ENCODE results near the gene PLCD1.
"Not testable (repeated sequence)": the region's sequence is repeated elsewhere in the genome, so short reads cannot be mapped to it uniquely, and the experiment has no call there.

The PLCD1 gene

DNA sequence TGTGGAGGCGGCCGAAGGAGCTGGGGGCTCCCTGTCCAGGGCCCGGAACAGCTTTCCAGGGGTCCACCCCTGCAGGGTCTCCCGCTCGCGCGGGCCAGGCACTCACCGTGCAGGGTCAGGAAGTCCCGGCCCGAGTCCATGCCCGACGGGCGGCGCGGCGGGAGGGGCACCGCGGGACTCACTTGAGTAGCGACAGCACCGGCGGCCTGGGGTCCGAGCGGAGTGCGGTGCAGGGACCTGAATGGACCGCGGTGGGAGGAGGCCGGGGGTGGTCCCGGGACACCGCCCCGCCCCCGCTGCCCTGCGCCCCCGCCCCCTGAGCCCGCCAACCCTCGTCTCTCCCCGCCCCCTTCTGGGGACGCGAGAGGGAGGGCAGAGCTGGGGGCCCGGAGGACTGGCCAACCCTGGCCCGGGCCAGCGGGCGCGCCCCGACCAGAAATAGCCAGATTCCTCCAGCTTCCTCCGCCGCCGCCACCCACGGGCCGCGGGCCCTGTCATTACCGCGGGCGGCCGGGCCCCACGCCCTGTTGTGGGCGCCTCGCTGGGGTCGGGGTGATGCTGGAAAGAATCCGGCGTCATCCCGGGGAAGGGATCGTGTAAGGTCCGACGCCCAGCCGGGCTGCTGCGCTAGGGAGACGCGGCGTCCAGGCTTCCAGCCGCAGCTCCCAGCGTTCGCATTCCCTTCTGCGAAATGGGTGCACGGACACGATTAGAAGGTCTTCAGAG lies at the start of gene PLCD1:
PLCD1 (minus strand) TSS at position 243 of the 726 bp plus-strand sequence; CDS start at position 140, 103 bp downstream.
- DNase-seq (ENCODE audit: low read depth in 1 of 2, low spot score in 1 of 2) = no peak
- in situ Hi-C loops (cut with HindIII; ENCODE audit: low pct_unique_long_range_greater_than_20kb, low sequenced_read_pairs) = no loop called here
- TF ChIP-seq JUND (IDR thresholded peaks at IDR 0.05; ENCODE audit: low read depth) = no peak

- in situ Hi-C loops (cut with HindIII; ENCODE audit: low pct_unique_long_range_greater_than_20kb, low sequenced_read_pairs); DNase-seq (ENCODE audit: low read depth in 1 of 2, low spot score in 1 of 2): not testable (repeated sequence)
These were observed 47.6 kb upstream of the PLCD1 start for GRCh38 chr3:38077073-38077472.

DNA sequence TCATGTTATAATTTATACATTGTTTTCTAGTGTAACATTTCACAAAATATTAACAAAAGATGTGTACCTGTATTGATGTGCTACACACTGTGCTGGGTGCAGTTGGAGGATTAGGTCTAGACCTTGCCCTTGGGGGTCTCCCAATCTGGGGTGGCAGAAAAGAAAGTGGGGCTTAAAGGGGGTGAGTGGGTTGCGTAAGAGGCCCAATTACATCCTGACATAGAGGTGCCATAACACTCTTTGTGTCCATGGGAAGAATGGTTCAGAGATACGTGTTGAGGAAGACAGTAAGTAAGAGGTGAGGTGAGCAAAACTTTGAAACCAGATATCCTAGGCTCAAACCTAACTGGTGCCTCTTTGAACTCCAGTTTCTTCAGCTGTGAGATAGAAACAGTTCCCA lies 40.6 kb upstream of the PLCD1 start:
- in situ Hi-C loops (cut with HindIII; ENCODE audit: low pct_unique_long_range_greater_than_20kb, low sequenced_read_pairs) = no loop called here
- DNase-seq (ENCODE audit: low read depth in 1 of 2, low spot score in 1 of 2) = no peak
- no peak for TF ChIP-seq JUND (IDR thresholded peaks at IDR 0.05; ENCODE audit: low read depth)

DNA sequence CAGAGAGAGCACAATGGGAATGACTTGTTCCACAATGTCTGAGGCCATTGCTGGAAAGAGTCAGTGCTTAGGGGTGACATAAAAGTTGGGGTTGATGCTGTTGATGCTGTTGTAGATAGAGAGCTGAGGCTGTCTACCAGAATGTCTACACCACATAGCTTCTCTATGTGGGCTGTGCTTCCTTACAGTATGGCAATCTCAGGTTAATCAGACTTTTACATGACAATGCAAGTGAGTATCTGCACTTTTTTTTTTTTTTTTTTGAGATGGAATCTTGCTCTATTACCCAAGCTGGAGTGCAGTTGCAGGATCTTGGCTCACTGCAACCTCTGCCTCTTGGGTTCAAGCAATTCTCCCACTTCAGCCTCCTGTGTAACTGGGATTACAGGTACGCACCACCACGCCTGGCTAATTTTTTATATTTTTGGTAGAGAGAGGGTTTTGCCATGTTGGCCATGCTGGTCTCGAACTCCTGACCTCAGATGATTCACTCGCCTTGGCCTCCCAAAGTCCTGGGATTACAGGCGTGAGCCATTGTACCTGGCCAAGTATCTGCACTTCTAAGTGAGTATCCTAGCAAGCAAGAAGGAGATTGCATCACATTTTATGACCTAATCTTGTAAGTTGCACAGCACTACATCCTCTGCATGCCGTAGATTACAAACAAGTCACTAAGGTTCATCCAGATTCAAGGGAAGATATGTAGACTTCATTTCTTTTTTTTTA lies 38.2 kb upstream of the PLCD1 start:
- in situ Hi-C loops (cut with HindIII; ENCODE audit: low pct_unique_long_range_greater_than_20kb, low sequenced_read_pairs) = no loop called here
- DNase-seq (ENCODE audit: low read depth in 1 of 2, low spot score in 1 of 2) = no peak
- TF ChIP-seq JUND (IDR thresholded peaks at IDR 0.05; ENCODE audit: low read depth) = no peak

DNA sequence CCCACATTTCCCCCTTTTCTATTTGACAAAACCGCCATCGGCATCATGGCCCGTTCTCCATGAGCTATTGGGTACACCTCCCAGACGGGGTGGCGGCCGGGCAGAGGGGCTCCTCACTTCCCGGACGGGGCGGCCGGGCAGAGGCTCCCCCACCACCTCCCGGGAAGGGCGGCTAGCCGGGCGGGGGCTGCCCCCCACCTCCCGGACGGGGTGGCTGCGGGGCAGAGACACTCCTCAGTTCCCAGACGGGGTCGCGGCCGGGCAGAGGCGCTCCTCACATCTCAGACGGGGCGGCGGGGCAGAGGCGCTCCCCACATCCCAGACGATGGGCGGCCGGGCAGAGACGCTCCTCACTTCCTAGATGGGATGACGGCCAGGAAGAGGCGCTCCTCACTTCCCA lies 35.0 kb upstream of the PLCD1 start:
- in situ Hi-C loops (cut with HindIII; ENCODE audit: low pct_unique_long_range_greater_than_20kb, low sequenced_read_pairs); DNase-seq (ENCODE audit: low read depth in 1 of 2, low spot score in 1 of 2): not testable (repeated sequence)

GRCh38 chr3:38062809-38063208 lies 33.4 kb upstream of the PLCD1 start:
- TF ChIP-seq JUND (IDR thresholded peaks at IDR 0.05; ENCODE audit: low read depth) = no peak

GRCh38 chr3:38059591-38059990 lies 30.1 kb upstream of the PLCD1 start:
- in situ Hi-C loops (cut with HindIII; ENCODE audit: low pct_unique_long_range_greater_than_20kb, low sequenced_read_pairs) = no loop called here
- TF ChIP-seq JUND (IDR thresholded peaks at IDR 0.05; ENCODE audit: low read depth) = no peak
- no peak for DNase-seq (ENCODE audit: low read depth in 1 of 2, low spot score in 1 of 2)

More at GRCh38 chr3:38062809-38063208, 33.4 kb upstream of the PLCD1 start:
- in situ Hi-C loops (cut with HindIII; ENCODE audit: low pct_unique_long_range_greater_than_20kb, low sequenced_read_pairs) = no loop called here
- DNase-seq (ENCODE audit: low read depth in 1 of 2, low spot score in 1 of 2) = no peak

DNA sequence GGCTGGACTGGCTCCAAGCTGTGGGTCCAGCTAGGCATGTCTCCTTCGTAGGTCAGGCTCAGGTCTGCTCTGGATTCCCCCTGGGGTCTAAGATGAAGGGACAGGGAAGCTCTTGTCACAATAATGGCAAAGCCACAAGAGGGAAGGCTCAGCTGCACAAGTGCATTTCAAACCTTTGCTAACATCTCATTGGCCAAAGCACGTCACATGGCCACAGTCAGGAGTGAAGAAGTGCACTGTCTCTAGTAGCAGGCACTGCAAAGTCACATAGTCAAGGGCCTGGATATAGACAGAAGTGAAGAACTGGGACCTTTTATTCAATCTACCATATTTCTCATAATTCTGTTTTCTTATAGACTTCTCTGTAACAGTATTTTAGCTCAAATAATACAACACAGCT lies 29.7 kb upstream of the PLCD1 start:
- in situ Hi-C loops (cut with HindIII; ENCODE audit: low pct_unique_long_range_greater_than_20kb, low sequenced_read_pairs) = no loop called here
- TF ChIP-seq JUND (IDR thresholded peaks at IDR 0.05; ENCODE audit: low read depth) = no peak
- DNase-seq (ENCODE audit: low read depth in 1 of 2, low spot score in 1 of 2) = no peak

DNA sequence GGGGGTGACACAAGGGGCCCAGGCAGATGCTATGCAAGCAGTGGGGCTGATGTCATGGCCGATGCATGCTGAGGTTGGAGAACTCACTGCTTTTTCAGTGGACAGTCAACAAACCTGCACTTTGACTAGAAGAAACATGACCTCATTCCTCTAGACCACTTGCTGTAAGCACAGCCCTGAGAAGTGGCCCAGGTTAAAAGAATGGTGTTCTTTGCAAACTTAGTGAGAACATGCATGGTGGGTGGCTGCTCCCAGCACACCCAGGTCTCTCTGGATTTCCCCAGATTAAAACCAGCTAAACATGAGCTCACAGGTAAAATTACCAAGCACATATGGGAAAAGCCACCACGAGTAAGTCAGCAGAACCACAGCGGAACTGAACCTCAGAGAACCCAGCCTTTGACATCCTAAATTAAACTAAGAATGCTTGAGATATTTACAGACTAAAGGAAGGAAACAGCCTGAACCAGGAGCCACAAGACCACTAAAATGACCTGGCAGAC lies 25.1 kb upstream of the PLCD1 start:
- in situ Hi-C loops (cut with HindIII; ENCODE audit: low pct_unique_long_range_greater_than_20kb, low sequenced_read_pairs) = no loop called here
- no peak for DNase-seq (ENCODE audit: low read depth in 1 of 2, low spot score in 1 of 2)
- TF ChIP-seq JUND (IDR thresholded peaks at IDR 0.05; ENCODE audit: low read depth) = no peak

DNA sequence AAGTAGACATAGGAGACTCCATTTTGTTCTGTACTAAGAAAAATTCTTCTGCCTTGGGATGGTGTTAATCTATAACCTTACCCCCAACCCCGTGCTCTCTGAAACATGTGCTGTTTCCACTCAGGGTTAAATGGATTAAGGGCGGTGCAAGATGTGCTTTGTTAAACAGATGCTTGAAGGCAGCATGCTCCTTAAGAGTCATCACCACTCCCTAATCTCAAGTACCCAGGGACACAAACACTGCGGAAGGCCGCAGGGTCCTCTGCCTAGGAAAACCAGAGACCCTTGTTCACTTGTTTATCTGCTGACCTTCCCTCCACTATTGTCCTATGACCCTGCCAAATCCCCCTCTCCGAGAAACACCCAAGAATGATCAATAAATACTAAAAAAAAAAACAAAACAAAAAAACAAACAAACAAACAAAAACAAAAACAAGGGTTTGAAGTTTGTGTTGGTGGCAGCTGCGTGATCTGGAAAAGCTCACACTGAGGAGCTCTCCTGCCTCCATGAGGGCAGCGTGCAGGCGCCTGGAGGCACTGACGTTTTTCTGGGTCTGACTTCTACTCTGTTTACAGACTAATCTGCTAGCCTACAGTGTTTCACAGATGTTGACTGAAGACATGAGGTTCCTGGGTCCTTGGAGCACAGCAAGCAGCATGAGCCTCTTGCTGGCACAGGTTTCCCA lies 24.5 kb upstream of the PLCD1 start:
- in situ Hi-C loops (cut with HindIII; ENCODE audit: low pct_unique_long_range_greater_than_20kb, low sequenced_read_pairs) = not testable (repeated sequence)

GRCh38 chr3:38053286-38053685 lies 23.8 kb upstream of the PLCD1 start:
- in situ Hi-C loops (cut with HindIII; ENCODE audit: low pct_unique_long_range_greater_than_20kb, low sequenced_read_pairs); DNase-seq (ENCODE audit: low read depth in 1 of 2, low spot score in 1 of 2): not testable (repeated sequence)

More for the DNA sequence above, 24.5 kb upstream of the PLCD1 start:
- DNase-seq (ENCODE audit: low read depth in 1 of 2, low spot score in 1 of 2) = not testable (repeated sequence)

DNA sequence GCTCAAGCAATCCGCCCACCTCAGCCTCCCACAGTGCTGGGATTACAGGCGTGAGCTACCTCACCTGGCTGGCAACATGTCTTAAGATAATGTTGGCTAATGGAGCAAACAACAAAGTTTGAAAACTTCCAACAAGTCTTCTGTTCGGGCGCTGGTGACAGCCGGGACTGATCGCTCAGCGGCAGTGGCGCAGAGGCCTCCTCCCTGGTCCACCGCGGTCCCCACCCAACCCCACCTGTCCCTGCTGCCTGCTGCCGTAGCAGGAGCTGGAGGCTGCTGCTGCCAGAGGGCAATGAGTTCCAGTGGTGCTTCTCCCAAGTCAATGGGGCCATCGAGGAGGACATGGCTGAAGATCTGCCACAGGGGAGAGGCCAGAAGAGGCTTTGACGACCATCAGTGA lies 21.7 kb upstream of the PLCD1 start:
- DNase-seq (ENCODE audit: low read depth in 1 of 2, low spot score in 1 of 2) = no peak
- in situ Hi-C loops (cut with HindIII; ENCODE audit: low pct_unique_long_range_greater_than_20kb, low sequenced_read_pairs) = no loop called here
- TF ChIP-seq JUND (IDR thresholded peaks at IDR 0.05; ENCODE audit: low read depth) = no peak
